ENCODE data around the gene MLLT10. TPM values are rescaled to one million over a fixed set of nuclear protein-coding genes. Genes with fewer than 3 reads are reported as not detected.

Gene MLLT10
- total RNA-seq, 1 experiment from 2014 or later: 72.3 TPM

DNA sequence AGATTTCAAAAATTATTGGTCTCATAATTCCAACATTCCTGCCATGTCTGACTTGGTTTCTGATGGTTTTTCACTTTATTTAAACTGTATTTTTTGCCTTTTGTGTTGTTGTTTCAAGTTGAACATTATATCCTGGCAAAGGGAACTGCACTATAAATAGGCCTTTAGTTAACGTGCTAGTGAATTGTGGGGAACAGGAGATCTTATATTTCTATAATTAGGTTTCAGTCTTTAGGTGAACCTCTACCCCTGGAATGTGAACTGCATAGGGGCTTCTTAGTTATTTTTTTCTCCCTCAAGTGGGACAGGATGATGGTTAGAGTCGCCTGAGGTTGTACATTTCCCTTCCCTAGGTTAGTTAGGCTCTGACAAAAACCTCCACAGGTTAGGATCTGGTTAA lies 128.6 kb downstream of the MLLT10 start:
- no peaks in the 10 kb centered on the region for H3K23me2 ChIP-seq (ENCODE audit: insufficient read length, low read depth, low read length, poor library complexity, severe bottlenecking)
- H3K4me3 Mint-ChIP-seq: no peak overlapping the region
- H2BK12ac ChIP-seq (ENCODE audit: insufficient read length, low read depth, low read length): no peak overlapping the region

More for the DNA sequence above, 128.6 kb downstream of the MLLT10 start:
- H3K27me3 ChIP-seq (ENCODE audit: insufficient read depth, low read length): no peaks in the 10 kb centered on the region
- Mint-ChIP-seq H3K9me3 (no peaks in the 10 kb centered on the region), H3K4me1 (peaks cover 29 to 46% of the 10 kb centered on the region in 2 experiments), H3K36me3 (ENCODE audit: insufficient read depth in 1 of 3, low read depth in 3 of 3) (peaks cover 0 to 4% (median 0%) of the 10 kb centered on the region in 3 experiments; a peak in 1 of 7 replicates), H3K27ac (peak overlapping the region; percentile 21 to 92 (median 76); a peak in 5 of 7 replicates), H3K27me3 (ENCODE audit: low read depth) (no peaks in the 10 kb centered on the region)
- no peaks in the 10 kb centered on the region for H3K4me1 ChIP-seq (ENCODE audit: insufficient read depth, low read length)
- H2AFZ ChIP-seq (ENCODE audit: low read length): no peak overlapping the region
- no peak overlapping the region for H2BK5ac ChIP-seq (ENCODE audit: insufficient read length, low read length)
- TF ChIP-seq, protein P1, sequence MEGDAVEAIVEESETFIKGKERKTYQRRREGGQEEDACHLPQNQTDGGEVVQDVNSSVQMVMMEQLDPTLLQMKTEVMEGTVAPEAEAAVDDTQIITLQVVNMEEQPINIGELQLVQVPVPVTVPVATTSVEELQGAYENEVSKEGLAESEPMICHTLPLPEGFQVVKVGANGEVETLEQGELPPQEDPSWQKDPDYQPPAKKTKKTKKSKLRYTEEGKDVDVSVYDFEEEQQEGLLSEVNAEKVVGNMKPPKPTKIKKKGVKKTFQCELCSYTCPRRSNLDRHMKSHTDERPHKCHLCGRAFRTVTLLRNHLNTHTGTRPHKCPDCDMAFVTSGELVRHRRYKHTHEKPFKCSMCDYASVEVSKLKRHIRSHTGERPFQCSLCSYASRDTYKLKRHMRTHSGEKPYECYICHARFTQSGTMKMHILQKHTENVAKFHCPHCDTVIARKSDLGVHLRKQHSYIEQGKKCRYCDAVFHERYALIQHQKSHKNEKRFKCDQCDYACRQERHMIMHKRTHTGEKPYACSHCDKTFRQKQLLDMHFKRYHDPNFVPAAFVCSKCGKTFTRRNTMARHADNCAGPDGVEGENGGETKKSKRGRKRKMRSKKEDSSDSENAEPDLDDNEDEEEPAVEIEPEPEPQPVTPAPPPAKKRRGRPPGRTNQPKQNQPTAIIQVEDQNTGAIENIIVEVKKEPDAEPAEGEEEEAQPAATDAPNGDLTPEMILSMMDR (conservative IDR thresholded peaks at IDR 0.05): no peak
- H3K79me1 ChIP-seq (ENCODE audit: insufficient read depth, low read depth, low read length, poor library complexity, severe bottlenecking): peaks cover 6% of the 10 kb centered on the region
- no peak overlapping the region for H3K23ac ChIP-seq (ENCODE audit: insufficient read length, low read depth, low read length)
- H2AK5ac ChIP-seq (ENCODE audit: insufficient read length, low read length): no peak overlapping the region
- H3T11ph ChIP-seq (ENCODE audit: low read length): no peak overlapping the region
- no peak overlapping the region for H2BK15ac ChIP-seq (ENCODE audit: low read depth, low read length)
- H3K27ac ChIP-seq (ENCODE audit: insufficient read length, low read depth, low read length): no peak overlapping the region
- no peak overlapping the region for H3K18ac ChIP-seq (ENCODE audit: insufficient read length, low read depth, low read length)
- no peak overlapping the region for H2BK20ac ChIP-seq (ENCODE audit: low read depth, low read length, poor library complexity, severe bottlenecking)
- H3K79me2 ChIP-seq (ENCODE audit: insufficient read depth, low read length): no peaks in the 10 kb centered on the region; the same call in 1 of the 2 replicates
- no peaks in the 10 kb centered on the region for H3K9me3 ChIP-seq (ENCODE audit: control insufficient read depth, low read depth, low read length)
- no peak overlapping the region for H3K4me2 ChIP-seq (ENCODE audit: insufficient read depth, insufficient read length, low read length)
- DNase-seq: no peak
- H4K8ac ChIP-seq (replicated peaks; ENCODE audit: insufficient read length, low read depth, low read length): no peak overlapping the region
- no peak overlapping the region for H4K91ac ChIP-seq (ENCODE audit: insufficient read length, low read depth, low read length)
- no peak overlapping the region for H3K4ac ChIP-seq (ENCODE audit: low read depth, low read length)
- H3K56ac ChIP-seq (ENCODE audit: insufficient read length, low read depth, low read length): no peak overlapping the region
- no peak overlapping the region for H4K5ac ChIP-seq (ENCODE audit: insufficient read length, low read depth, low read length)
- WGBS (ENCODE audit: extremely low coverage, insufficient read length, low lambda C conversion rate): no CpG with 5 or more reads among the region's 2 CpGs
- H4K20me1 ChIP-seq (ENCODE audit: control insufficient read depth, insufficient read depth, insufficient read length): no peaks in the 10 kb centered on the region
- no peak overlapping the region for H3K9ac ChIP-seq (ENCODE audit: extremely low read depth, insufficient read length, low read length)
- H3K14ac ChIP-seq (ENCODE audit: insufficient read depth, low read length): no peak overlapping the region
- no peak overlapping the region for H2BK120ac ChIP-seq (ENCODE audit: low read depth, low read length, poor library complexity, severe bottlenecking)
